MM.1S (cell line): ENCODE measurements around the gene ATP6V1B1.

Experiments
- DNase-seq: peaks from one replicate; pipeline ENCODE4 v3.0.0-alpha.2; 2015
- H2AFZ ChIP-seq: fragments of 300-600 bp; sonication (generic); 2 replicates; pipeline ENCODE4 v1.6.0; 2016; ENCODE audit warnings: antibody characterized with exemption, low read length
- H3F3A ChIP-seq: fragments of 300-600 bp; sonication (generic); 2 replicates; pipeline ENCODE4 v1.6.1; 2016; ENCODE audit warnings: mild to moderate bottlenecking, antibody characterized with exemption, low read length, moderate library complexity, mixed read lengths; ENCODE audit not compliant: insufficient read depth
- H3K27ac ChIP-seq: fragments of 300-600 bp; sonication (generic); 2 replicates; pipeline ENCODE4 v1.5.1; 2016; ENCODE audit warnings: mild to moderate bottlenecking, low read length
- H3K27me3 ChIP-seq: fragments of 300-600 bp; sonication (generic); replicated peaks from 2 replicates; pipeline ENCODE4 v1.6.0; 2016; ENCODE audit warnings: low read length; ENCODE audit not compliant: insufficient read depth
- H3K36me3 ChIP-seq: fragments of 300-600 bp; sonication (generic); replicated peaks from 2 replicates; pipeline ENCODE4 v1.6.1; 2016; ENCODE audit warnings: mild to moderate bottlenecking, low read length, mixed read lengths; ENCODE audit not compliant: insufficient read depth
- H3K4me1 ChIP-seq: fragments of 300-600 bp; sonication (generic); 2 replicates; pipeline ENCODE4 v1.6.1; 2016; ENCODE audit warnings: low read length, mixed read lengths
- H3K4me2 ChIP-seq: fragments of 300-600 bp; sonication (generic); 2 replicates; pipeline ENCODE4 v1.6.0; 2016; ENCODE audit warnings: low read depth, low read length
- H3K4me3 ChIP-seq: fragments of 300-600 bp; sonication (generic); 2 replicates; pipeline ENCODE4 v1.5.1; 2016; ENCODE audit warnings: low read length, mixed read lengths
- H3K79me2 ChIP-seq: fragments of 300-600 bp; sonication (generic); 2 replicates; pipeline ENCODE4 v1.6.1; 2016; ENCODE audit warnings: mixed run types, low read length, mixed read lengths
- H3K9ac ChIP-seq: fragments of 300-600 bp; sonication (generic); 2 replicates; pipeline ENCODE4 v1.6.1; 2016; ENCODE audit warnings: low read length, mixed read lengths
- H3K9me2 ChIP-seq: fragments of 300-600 bp; sonication (generic); replicated peaks from 2 replicates; pipeline ENCODE4 v1.6.1; 2016; ENCODE audit warnings: mild to moderate bottlenecking, low read length, mixed read lengths; ENCODE audit not compliant: insufficient read depth
- H3K9me3 ChIP-seq: fragments of 300-600 bp; sonication (generic); replicated peaks from 2 replicates; pipeline ENCODE4 v1.6.1; 2016; ENCODE audit warnings: mild to moderate bottlenecking, low read length, mixed read lengths; ENCODE audit not compliant: insufficient read depth
- H4K20me1 ChIP-seq: fragments of 300-600 bp; sonication (generic); 2 replicates; pipeline ENCODE4 v1.6.1; 2016; ENCODE audit warnings: mild to moderate bottlenecking, low read length, moderate library complexity, mixed read lengths; ENCODE audit not compliant: insufficient read depth
- CTCF ChIP-seq: fragments of 300-600 bp; sonication (generic); IDR thresholded peaks from 2 replicates; pipeline ENCODE4 v1.5.1; 2016; ENCODE audit warnings: antibody characterized with exemption, low read length, mixed read lengths
- EZH2 ChIP-seq: fragments of 300-600 bp; sonication (generic); optimal IDR thresholded peaks from 2 replicates; pipeline ENCODE3; 2017; ENCODE audit warnings: low read depth, mild to moderate bottlenecking, antibody characterized with exemption, low read length, mixed read lengths
- EZH2phosphoT487 ChIP-seq: fragments of 300-600 bp; sonication (generic); IDR thresholded peaks from 2 replicates; pipeline ENCODE4 v1.6.1; 2018; ENCODE audit warnings: antibody characterized with exemption, low read length

ATP6V1B1 gene

GRCh38 chr2:70897977-70898226, 37.8 kb upstream of the ATP6V1B1 start:
- TF ChIP-seq EZH2 (no peak), EZH2phosphoT487 (no peak), CTCF (no peak)
- Histone ChIP-seq H3F3A (no peaks in the 10 kb centered on the region), H3K9me2 (no peaks in the 10 kb centered on the region), H3K4me3 (no peak overlapping the region), H3K79me2 (no peaks in the 10 kb centered on the region), H3K9me3 (no peaks in the 10 kb centered on the region), H3K27me3 (peaks cover 62% of the 10 kb centered on the region), H3K36me3 (no peaks in the 10 kb centered on the region), H2AFZ (no peak overlapping the region), H3K4me1 (no peaks in the 10 kb centered on the region), H3K4me2 (no peak overlapping the region), H4K20me1 (no peaks in the 10 kb centered on the region), H3K27ac (no peak overlapping the region), H3K9ac (no peak overlapping the region)
- DNase-seq: no peak

GRCh38 chr2:70898363-70899240, 37.1 kb upstream of the ATP6V1B1 start:
- Histone ChIP-seq H3K79me2 (no peaks in the 10 kb centered on the region), H3K4me1 (no peaks in the 10 kb centered on the region), H3K27ac (no peak overlapping the region), H3K4me2 (no peak overlapping the region), H3K9me2 (no peaks in the 10 kb centered on the region), H3K36me3 (no peaks in the 10 kb centered on the region), H2AFZ (no peak overlapping the region), H3K27me3 (peaks cover 60% of the 10 kb centered on the region), H3K9me3 (no peaks in the 10 kb centered on the region), H4K20me1 (no peaks in the 10 kb centered on the region), H3K4me3 (no peak overlapping the region), H3F3A (no peaks in the 10 kb centered on the region), H3K9ac (no peak overlapping the region)
- no peak for DNase-seq
- TF ChIP-seq EZH2phosphoT487: no peak
- TF ChIP-seq EZH2: no peak
- TF ChIP-seq CTCF: no peak

- Histone ChIP-seq H3K9me3 (no peaks in the 10 kb centered on the region), H3K36me3 (no peaks in the 10 kb centered on the region), H3F3A (no peaks in the 10 kb centered on the region), H2AFZ (peak overlapping the region; percentile 35; the same call in 1 of the 2 replicates), H4K20me1 (no peaks in the 10 kb centered on the region), H3K27me3 (peaks cover 66% of the 10 kb centered on the region), H3K4me1 (no peaks in the 10 kb centered on the region), H3K4me2 (peak overlapping the region; percentile 62), H3K79me2 (no peaks in the 10 kb centered on the region), H3K4me3 (peak overlapping the region; percentile 22; the same call in 1 of the 2 replicates), H3K27ac (no peak overlapping the region), H3K9ac (no peak overlapping the region), H3K9me2 (no peaks in the 10 kb centered on the region)
- no peak for DNase-seq
- TF ChIP-seq CTCF (no peak), EZH2phosphoT487 (no peak), EZH2 (no peak)
Measured at GRCh38 chr2:70901227-70902066, 34.3 kb upstream of the ATP6V1B1 start.
